A549 treated with DMSO at 1 μM for 4 hours (cell line): ENCODE data around the gene PCDH17. TPM values are rescaled to one million over a fixed set of nuclear protein-coding genes. Genes with fewer than 3 reads are reported as not detected.

Experiments used
- total RNA-seq: library from RNA; stranded (reverse); fragments of 200-300 nt; extraction: Qiagen RNA extraction; gene quantifications from 5 replicates; pipeline ENCODE4 v1.2.3, GENCODE V29; 2022; ENCODE audit warnings: low read depth

PCDH17 gene
- total RNA-seq, result 0.01 to 0.02 TPM (median 0.01 TPM) in 3 of 5 replicates, not detected in the others

DNA sequence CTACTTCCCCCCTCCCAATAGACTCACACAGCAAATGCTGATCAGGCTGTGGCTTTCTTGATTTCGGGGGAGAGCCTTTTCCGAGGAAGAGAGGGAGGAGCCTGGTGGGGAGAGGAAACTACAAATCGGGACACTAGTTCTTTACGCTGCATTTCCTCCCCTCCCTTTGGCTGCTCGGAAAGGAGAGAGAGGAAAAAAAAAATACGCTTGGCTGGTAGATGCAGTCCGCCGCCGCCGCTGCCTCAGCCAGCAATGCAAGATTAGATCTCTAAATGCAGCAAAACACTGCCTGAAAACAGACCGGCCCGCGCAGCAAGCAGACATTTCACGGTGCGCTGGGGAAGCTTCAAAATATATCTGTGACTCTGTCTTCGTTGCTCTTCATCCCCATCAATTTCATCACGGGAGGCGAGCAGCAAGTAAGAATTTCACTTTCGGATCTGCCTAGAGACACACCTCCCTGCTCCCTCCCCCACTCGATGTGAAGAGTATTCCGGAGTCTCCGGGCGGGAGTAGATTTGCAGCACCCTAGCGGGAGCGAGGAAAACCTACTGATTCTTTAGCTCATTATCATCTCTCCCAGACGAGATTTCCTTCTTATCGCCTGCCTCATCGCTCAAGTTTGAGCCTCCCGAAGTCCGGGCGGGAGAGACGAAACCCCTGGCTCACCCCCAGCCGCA is at the start of gene PCDH17:
Gene PCDH17, plus strand, starts transcription at position 149 of the 680 bp plus-strand sequence. CDS start 803 bp downstream, outside the sequence.

